ENCODE results near the gene C3orf38.
"Not testable (repeated sequence)": the region's sequence is repeated elsewhere in the genome, so short reads cannot be mapped to it uniquely, and the experiment has no call there.

The C3orf38 gene

DNA sequence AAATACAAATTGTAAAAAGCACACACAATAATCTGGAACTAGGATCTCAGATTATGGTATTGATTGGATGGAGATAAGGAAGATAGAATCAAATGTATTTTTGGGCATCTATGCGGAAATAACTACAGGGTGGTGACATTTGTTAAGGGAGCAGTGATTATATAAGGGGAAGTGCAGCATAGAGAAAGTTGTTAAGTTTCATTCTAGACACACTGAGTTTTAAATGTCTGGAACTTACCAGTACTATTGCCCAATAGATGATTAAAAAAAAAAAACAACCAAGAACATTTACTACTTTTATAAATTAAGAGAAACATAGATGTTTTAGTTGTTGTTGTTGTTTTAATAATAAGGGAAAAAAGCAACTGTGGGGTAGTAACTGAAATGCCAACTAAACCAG lies 32.1 kb upstream of the C3orf38 start:
- TF ChIP-seq, protein P1, sequence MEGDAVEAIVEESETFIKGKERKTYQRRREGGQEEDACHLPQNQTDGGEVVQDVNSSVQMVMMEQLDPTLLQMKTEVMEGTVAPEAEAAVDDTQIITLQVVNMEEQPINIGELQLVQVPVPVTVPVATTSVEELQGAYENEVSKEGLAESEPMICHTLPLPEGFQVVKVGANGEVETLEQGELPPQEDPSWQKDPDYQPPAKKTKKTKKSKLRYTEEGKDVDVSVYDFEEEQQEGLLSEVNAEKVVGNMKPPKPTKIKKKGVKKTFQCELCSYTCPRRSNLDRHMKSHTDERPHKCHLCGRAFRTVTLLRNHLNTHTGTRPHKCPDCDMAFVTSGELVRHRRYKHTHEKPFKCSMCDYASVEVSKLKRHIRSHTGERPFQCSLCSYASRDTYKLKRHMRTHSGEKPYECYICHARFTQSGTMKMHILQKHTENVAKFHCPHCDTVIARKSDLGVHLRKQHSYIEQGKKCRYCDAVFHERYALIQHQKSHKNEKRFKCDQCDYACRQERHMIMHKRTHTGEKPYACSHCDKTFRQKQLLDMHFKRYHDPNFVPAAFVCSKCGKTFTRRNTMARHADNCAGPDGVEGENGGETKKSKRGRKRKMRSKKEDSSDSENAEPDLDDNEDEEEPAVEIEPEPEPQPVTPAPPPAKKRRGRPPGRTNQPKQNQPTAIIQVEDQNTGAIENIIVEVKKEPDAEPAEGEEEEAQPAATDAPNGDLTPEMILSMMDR (conservative IDR thresholded peaks at IDR 0.05; ENCODE audit: low read depth, low read length), result no peak
- no peak for DNase-seq (ENCODE audit: low read depth)
- no peak overlapping the region for H3K4me3 ChIP-seq (ENCODE audit: low read length)

DNA sequence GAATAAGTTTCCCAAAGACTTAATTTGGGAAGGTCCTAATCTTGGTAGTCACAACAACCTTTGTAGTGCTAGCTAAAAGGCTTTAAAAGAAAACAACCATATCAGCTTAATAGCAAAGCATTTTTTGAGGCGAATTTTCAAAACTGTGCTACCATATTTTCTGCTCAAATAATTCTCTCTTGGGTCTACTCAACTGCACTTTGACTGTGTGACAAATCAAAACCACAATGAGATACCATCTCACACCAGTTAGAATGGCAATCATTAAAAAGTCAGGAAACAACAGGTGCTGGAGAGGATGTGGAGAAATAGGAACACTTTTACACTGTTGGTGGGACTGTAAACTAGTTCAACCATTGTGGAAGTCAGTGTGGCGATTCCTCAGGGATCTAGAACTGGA lies 31.2 kb upstream of the C3orf38 start:
- not testable (repeated sequence) for DNase-seq (ENCODE audit: low read depth); H3K4me3 ChIP-seq (ENCODE audit: low read length)

DNA sequence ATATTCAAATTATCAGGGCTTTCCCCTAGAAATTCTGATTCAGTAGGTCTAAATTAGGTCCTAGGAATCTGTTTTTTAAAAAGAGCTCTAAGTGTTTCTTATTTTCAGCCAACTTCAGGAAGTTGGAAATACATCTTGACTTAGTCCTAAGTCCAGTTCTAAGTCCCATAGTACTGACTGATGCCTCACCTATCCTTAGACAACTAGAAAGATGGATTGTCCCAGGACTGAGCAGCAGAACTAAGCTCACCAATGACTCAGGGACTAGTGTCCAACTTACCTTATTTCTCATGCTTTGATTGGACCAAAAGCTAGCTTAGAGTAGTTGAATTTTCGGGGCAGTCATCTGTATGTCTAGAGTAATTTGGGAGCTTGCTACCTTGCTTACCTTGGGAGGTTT lies 26.2 kb upstream of the C3orf38 start:
- no peak for DNase-seq (ENCODE audit: low read depth)
- TF ChIP-seq, protein P1 (conservative IDR thresholded peaks at IDR 0.05; ENCODE audit: low read depth, low read length), result no peak
- no peak overlapping the region for H3K4me3 ChIP-seq (ENCODE audit: low read length)

DNA sequence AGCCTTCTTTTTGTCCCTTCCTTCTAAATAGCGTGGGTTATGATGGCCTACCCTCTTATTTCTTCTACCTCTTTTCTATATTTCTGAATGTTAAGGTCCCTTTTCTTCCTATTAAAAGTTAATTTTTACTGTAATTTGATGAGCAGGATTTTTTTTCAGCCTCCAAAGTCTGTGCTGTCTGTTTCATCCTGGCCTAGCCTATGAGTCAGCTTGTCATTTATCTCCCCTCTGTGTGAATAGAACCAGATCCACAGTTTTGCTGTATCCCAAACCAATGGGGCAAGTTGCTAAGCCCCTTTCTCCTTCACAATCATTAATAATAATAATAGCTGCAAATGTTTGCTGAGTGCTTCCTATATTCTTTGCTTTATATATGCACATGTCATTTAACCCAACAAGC lies 18.1 kb upstream of the C3orf38 start:
- no peak overlapping the region for H3K4me3 ChIP-seq (ENCODE audit: low read length)
- TF ChIP-seq, protein P1 (conservative IDR thresholded peaks at IDR 0.05; ENCODE audit: low read depth, low read length), result no peak
- DNase-seq (ENCODE audit: low read depth), result no peak

DNA sequence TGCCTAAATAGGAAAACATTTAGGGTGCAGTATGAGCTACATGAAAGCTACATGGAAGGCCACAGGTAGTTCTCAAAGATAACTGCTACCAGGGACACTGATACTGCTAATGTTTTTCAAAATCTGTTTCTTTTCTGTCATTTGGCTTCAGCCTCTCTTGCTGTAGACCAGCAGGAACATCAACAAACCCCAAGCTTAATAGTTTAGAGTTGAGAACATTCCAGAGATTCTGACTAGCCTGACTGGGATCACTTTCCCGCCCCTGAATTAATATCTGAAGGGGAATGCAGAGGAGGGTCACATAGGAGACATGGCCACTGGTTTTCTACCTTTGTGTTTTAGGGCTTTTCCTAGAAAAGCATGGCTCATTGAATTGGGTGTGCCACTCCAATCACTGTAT lies 16.9 kb upstream of the C3orf38 start:
- no peak for DNase-seq (ENCODE audit: low read depth)
- TF ChIP-seq, protein P1 (conservative IDR thresholded peaks at IDR 0.05; ENCODE audit: low read depth, low read length), result no peak
- H3K4me3 ChIP-seq (ENCODE audit: low read length), result no peak overlapping the region

DNA sequence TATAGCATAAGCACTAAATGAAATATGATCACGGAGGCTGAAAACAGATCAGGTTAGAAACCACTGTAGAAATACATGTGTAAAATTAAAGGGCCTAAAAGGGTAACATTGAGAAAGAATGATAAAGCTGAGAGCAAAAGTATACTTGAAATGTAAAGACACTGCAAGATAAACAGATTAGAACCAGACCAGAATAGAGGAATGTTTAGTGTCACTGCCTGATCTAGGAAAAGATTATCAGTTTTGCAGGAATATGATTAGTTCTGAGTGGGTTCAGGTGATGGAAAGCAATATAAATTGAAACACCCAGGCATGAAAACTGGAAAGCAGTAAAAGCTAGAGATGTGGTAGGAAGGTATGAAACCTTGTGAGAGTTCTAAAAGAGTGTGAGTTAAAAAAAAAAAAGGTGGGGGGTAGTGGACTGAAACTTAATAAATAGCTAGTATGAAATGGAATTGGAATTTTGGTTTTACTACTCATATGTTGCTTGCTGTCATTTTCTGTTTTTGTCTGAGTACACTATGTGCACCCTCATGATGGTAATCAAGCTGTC lies 16.0 kb upstream of the C3orf38 start:
- H3K4me3 ChIP-seq (ENCODE audit: low read length), result no peak overlapping the region
- TF ChIP-seq, protein P1 (conservative IDR thresholded peaks at IDR 0.05; ENCODE audit: low read depth, low read length), result no peak
- DNase-seq (ENCODE audit: low read depth), result no peak

DNA sequence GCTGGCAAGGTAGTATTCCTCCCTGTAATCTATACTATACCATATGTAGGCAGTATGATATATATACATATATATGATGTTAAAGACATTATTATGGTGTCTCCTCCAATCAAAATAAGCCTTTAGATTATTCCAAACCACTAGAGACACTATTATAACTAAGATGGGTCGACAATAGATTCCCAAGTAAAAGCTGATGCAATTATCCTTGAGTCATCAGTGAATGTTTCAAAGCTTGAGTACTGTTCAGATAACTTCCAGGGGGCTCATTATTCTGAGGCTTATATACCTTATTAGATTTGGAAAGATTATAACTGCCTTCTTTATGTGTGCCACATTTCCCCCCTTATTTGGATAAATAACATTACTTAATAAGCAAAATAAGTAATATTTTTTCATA lies 11.9 kb upstream of the C3orf38 start:
- TF ChIP-seq, protein P1 (conservative IDR thresholded peaks at IDR 0.05; ENCODE audit: low read depth, low read length), result no peak
- DNase-seq (ENCODE audit: low read depth), result no peak
- H3K4me3 ChIP-seq (ENCODE audit: low read length), result no peak overlapping the region

All from retinal pigment epithelial cell (primary cell).